Measurements from ENCODE around the gene LCN9.
"Not testable (repeated sequence)": the region's sequence is repeated elsewhere in the genome, so short reads cannot be mapped to it uniquely, and the experiment has no call there.

GRCh38 chr9:135669018-135669417 lies 5.9 kb downstream of the LCN9 start:
- TF ChIP-seq IRF1 (CRISPR knock-in tag; IDR thresholded peaks at IDR 0.05); CTCF (IDR thresholded peaks at IDR 0.05); CREM (CRISPR knock-in tag; IDR thresholded peaks at IDR 0.05); ZNF138 (CRISPR knock-in tag; conservative IDR thresholded peaks at IDR 0.05); E2F5 (CRISPR knock-in tag; IDR thresholded peaks at IDR 0.05); MXD4 (CRISPR knock-in tag; IDR thresholded peaks at IDR 0.05; ENCODE audit: borderline replicate concordance); MAX (CRISPR knock-in tag; IDR thresholded peaks at IDR 0.05); NR2C2 (CRISPR knock-in tag; IDR thresholded peaks at IDR 0.05); AFF4 (CRISPR knock-in tag; IDR thresholded peaks at IDR 0.05; ENCODE audit: borderline replicate concordance); ETV6 (CRISPR knock-in tag; IDR thresholded peaks at IDR 0.05); TEAD4 (CRISPR knock-in tag; IDR thresholded peaks at IDR 0.05): not testable (repeated sequence)

Data from WTC11 (cell line).